ENCODE results near the gene CYB5R3.
"Not testable (repeated sequence)": the region's sequence is repeated elsewhere in the genome, so short reads cannot be mapped to it uniquely, and the experiment has no call there.

Gene CYB5R3

DNA sequence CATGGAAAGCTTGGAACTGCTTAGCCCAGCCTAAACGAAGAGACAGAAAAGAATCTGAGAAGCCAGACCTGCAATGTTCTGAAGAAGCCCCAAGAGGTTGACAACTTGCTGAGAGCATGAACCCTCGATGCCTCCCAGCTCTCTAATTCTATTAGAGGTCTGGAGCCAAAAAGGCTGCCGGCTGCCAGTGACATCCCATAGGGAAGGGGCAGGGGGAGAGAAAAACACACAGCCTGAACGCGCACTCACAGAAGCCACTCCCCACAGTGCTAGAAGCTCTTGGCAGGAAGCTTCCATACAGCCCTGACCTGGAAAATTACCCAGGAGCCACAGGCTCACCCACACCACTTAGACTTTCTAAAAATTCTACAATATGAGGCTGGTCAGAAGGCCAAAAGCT lies 52.9 kb downstream of the CYB5R3 start:
- DNase-seq = peak; percentile 72

GRCh38 chr22:42595434-42595833 lies 53.8 kb downstream of the CYB5R3 start:
- DNase-seq = no peak

GRCh38 chr22:42591987-42592386 lies 57.2 kb downstream of the CYB5R3 start:
- no peak for DNase-seq

DNA sequence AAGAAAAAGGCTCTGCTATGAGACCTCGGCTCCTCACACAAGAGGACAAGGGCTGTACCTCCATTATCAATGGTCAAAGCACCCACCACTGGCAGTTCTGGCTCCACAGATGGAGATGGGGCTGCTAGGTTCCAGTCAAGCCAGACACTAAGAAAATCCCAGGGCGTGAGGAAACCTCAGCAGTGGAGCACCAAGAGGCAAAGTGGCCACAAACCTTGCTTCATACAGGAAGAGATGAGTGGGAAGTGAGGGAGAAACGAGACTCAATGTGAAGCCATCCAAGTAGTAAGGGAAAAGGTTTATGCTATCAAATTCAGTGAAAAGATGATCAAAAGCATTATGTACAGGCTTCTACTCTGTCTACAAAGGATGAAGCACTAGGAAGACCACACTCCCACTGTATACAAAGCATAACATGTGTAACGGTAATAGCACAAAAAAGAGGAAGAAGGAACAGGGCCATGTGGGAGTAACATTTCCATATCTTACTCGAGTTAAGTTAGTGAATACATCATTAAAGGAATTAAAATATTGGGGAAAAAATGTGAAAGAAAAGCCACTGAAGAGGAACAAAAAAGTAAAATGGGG lies 61.5 kb downstream of the CYB5R3 start:
- no peak for DNase-seq

DNA sequence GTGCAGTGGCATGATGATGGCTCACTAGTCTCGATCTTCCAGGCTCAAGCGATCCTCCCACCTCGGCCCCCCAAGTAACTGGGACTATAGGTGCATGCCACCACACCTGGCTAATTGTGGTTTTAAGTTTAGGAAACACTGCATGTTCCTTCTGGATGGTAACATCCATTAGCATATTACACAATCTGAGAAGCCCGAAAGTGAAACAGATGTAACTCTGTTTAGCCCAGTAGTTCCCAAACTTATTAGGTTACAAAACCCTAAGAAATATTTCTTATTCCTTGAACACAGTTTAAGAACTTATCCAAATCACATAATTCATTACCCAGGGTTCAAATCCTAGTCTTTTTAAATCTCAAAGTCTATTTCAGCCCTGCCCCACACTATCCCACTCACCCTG lies 62.8 kb downstream of the CYB5R3 start:
- no peak for DNase-seq

GRCh38 chr22:42585096-42585495 lies 64.1 kb downstream of the CYB5R3 start:
- DNase-seq = no peak

DNA sequence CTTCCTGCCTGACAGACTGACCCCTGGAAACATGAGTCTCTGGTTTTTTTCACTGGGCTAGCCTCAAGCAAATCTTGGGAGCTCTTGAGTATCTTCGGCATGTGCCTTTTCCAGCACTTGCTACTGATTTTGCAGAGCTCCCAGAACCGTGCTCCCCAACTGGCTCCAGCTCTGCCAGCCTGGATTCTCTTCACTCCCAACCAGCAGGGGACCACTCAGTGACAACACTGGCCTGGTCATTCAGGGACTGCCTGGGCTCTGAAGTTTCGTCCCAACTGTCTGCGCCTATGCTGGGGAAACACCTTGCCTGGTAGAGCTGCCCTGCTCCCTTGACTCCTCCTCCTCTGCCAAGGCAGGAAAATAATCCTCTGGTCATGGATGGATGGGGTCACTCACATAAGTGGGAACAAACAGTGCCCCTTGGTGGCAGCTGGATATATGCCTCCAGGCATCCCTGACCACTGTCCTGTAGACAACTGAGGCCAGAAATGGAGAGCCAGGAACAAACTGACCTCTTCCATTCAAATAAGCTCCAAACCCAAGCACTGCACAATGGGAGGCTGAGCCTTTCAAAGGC lies 64.7 kb downstream of the CYB5R3 start:
- DNase-seq = no peak

GRCh38 chr22:42582987-42583386 lies 66.2 kb downstream of the CYB5R3 start:
- DNase-seq = no peak

- DNase-seq = peak; percentile 86
These were observed 67.2 kb downstream of the CYB5R3 start for GRCh38 chr22:42581762-42582716.

DNA sequence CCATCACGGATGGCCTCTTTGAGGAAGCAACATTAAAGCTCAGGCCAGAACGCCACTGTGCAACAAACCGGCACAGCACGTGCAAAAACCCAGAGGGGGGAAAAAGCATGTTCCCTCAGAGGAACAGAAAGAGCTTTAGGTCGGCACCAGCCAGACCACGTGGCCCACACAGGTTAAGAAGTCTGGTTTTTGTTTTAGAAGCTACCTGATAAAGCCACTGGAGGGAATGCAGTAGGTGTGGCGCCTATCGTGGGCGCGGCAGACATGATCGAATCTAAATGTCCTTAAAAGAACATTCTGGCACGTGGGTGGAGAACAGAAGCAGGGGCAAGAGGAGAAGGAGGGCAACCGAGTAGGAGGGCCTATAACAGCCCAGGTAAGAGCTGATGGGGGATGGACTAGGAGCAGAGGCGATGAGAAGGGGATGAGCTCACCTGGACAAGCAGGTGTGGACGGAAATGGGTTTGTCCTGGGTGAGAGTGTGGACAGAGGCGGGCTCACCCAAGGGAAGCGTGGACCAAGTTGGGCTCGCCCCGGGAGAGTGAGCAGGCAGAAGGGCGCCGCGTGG lies 67.9 kb downstream of the CYB5R3 start:
- not testable (repeated sequence) for DNase-seq

DNA sequence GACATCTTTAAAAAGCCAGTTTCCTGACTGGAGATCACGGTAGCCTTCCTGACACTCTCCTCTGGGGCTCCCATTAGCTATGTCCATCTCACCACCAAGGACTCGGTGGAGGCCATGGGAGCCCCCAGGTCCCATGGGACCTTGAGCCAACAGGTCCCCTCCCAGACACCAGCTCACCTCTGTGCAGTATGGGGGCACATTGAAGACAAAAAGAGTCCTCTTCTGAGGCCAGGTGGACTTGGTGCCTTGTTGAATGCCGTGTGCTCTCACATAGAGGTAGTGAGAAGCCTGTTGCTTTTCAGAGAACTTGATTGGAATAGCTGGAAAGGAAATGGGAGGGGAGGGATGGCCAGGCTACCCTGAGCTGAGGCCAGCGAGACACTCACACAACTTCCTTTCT lies 69.2 kb downstream of the CYB5R3 start:
- DNase-seq = not testable (repeated sequence)

GRCh38 chr22:42577623-42578240 lies 71.5 kb downstream of the CYB5R3 start:
- DNase-seq = no peak

DNA sequence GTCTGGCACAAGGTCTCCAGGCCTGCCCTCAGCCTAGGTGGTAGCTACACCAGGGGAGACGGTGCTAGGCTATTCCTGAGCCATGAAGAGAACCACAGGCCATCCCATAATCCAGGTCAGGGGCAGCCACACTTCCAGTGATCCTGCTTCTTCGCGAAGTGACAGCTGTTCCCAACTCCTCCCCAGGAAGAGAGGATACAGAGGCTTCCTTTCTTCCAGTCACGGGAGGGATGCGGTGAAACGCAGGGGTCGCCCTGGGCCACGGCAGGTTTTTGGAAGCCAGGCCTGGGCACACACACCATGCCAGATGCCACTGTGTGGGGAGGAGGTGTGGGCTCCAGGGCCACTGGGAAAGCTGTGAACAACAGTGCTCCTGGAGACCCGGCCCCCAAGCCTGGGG lies 72.1 kb downstream of the CYB5R3 start:
- DNase-seq = not testable (repeated sequence)

DNA sequence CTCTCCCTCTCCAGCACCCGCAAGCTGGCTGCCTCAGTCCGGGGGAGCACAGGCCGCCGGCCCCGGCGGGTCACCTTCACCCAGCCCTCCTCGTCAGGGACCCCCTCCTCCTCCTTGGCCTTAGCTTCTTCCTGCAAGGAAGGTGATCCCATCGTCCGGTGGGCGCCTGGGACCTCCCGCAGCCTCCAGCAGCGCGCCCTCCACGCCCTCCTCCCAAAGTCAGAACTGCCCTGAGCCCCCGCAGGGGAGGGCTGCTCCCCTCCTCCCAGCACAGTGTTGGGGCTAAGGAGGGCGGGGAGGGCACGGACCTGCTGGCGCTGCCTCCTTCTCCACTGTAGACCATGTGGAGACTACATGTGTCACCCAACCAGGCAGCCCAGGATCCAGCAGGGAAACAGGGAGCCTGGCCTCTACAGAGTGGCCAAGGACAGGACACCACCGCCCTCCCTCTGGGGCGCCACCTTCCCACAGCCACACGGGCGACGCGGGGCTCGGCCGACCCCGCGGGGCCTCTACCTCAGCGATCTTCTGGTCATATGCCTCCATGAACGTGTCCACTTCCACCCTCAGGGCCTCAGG lies 73.1 kb downstream of the CYB5R3 start:
- not testable (repeated sequence) for DNase-seq

DNA sequence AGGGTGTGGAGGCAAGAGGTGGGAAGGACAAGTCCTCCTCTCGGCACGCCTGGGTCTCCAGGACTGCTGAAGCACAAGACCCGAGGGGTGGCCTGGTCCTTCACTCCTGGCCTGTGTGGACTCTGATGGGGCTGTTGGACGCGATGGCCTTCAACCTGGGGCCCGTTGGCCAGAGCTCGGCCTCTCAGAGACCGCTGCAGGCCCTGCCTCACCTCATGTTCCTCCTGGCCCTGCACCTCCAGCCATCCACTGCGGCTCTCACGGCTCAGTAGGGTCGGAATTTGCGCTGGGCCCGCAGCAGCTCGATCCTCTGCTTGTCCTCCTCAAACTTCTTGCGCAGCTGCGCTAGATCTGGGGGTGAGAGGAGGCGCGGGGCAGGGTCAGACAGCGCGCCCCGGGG lies 74.7 kb downstream of the CYB5R3 start:
- not testable (repeated sequence) for DNase-seq

DNA sequence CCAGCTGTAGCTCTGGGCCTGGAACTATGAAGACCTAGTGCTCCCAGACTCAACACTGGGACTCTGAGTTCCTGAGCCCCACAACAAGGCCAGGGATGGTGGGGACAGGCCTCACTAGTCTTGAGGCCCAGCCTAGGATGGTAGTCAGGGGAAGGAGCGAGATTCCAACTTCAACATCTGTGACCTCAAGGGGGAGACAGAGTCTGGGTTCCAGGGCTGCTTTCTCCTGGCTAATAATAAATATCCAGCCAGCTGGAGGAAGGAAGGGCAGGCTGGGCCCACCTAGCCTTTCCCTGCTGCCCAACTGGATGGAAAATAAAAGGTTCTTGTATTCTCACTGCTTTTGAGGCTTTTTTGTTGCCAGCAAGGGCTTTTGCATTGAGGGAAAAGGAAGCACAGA lies 75.1 kb downstream of the CYB5R3 start:
- DNase-seq = not testable (repeated sequence)

DNA sequence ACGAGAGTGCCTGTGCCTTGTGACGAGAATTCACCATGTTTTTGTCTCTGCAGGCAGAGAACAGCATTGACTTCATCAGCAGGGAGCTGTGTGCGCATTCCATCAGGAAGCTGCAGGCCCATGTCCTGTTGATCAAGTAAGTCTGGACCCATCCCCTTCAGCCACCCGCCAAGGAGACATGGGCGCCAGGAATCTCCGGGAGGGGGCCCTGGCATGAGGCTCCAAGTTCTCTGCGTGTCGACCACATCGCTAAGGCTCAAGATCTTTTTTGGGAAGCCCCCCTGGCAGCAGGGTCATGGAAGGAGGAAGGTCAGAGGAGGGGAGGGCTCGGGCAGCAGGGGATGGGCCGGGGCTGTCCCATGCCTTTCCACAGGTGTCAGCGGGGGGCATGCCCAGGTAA lies 78.1 kb downstream of the CYB5R3 start:
- DNase-seq = not testable (repeated sequence)

DNA sequence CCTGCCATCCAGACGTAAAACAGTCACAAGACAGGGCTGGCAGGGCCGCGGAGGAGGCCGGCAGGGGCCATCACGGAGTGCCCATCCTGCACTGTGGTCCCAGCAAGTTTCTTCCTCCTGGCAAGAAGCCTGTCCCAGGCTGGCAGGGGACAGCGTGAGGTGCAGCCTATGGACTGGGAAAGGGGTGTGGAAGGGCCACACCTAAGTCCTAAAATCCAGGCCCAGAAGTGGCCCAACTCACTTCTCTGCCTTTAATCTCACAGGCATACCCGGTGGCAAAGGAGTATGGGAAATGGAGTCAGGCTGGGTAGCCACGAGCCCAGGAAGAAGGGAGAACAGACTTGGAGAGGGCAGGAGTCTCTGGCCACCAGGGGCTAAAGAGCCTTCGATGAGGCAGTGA lies 78.6 kb downstream of the CYB5R3 start:
- not testable (repeated sequence) for DNase-seq

DNA sequence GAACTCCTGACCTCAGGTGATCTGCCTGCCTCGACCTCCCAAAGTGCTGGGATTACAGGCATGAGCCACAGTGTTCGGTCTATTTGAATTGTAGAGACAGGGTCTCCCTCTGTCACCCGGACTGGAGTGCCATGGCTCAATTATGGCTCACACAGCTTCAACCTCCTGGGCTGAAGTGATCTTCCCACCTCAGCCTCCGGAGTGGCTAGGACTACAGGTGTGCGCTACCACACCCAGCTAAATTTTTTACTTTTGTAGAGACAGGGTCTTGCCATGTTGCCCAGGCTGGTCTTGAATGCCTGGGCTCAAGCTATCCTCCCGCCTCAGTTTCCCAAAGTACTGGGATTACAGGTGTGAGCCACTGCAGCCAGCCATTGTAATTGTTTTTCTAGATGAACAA lies 81.2 kb downstream of the CYB5R3 start:
- DNase-seq = not testable (repeated sequence)
